HG02870 (cell line): ENCODE measurements around the gene GRAMD4.

Experiments
- ATAC-seq: cut with Tn5 transposase; IDR thresholded peaks from one replicate; pipeline ENCODE4 v1.9.1; 2021; ENCODE audit warnings: mild to moderate bottlenecking, moderate library complexity; ENCODE audit not compliant: unreplicated experiment

The GRAMD4 gene

DNA sequence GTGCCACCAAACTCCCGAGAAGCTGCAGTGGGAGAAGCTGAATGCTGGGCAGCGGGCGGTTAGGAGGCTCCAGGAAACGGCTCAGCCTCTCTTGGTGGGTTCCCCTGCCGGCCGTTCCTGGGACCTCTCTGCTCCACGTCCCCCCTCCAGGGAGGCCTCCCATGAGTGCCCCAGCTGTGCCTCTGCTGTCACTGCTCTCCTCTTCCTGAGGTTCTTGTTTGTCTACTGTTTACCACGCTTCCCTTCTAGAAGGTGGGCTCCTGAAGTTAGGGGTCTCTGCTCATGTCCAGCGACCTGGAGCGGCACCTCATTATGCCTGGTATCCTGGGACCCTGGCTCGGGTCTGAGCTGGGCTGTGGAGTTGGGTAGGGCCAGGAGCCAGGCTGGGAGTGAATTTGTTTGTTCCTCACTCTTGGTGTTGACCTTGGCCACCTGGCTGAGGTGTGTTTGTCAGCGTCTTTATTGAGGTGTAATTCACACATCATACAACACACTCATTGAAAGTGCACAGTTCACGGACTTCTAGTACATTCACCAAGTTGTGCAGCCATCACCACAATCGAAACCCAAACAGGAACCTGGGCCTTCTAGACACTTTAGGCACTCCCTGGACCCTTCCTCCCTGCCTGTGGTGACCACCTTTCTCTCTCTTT, 37.8 kb upstream of the GRAMD4 start:
- no peak for ATAC-seq

GRCh38 chr22:46583571-46583970, 36.6 kb upstream of the GRAMD4 start:
- no peak for ATAC-seq

- no peak for ATAC-seq
These were observed 35.9 kb upstream of the GRAMD4 start for GRCh38 chr22:46584081-46584921.

- ATAC-seq: no peak
These were observed 34.7 kb upstream of the GRAMD4 start for GRCh38 chr22:46585340-46586122.

DNA sequence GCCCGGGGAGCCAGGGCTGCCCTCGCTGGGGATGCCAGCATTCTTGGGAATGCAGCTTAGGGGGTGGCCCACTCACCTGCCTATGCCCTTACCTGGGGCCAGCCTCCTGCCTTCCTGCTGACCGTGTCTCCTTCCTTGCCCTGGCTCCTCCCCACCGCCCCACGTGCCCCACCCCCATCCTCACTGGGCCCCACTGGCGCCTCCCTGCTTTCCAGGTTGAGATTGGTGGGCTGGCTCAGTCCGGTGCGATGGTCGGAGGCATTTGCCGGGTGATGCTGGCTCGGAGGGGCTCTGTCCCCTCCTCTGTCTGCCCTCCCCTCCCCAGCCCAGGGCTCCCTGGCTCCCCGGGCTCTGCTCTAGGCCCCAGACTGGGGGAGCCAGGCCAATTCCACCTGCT, 34.1 kb upstream of the GRAMD4 start:
- ATAC-seq: no peak

- no peak for ATAC-seq
These were observed 33.6 kb upstream of the GRAMD4 start for GRCh38 chr22:46586531-46587011.

DNA sequence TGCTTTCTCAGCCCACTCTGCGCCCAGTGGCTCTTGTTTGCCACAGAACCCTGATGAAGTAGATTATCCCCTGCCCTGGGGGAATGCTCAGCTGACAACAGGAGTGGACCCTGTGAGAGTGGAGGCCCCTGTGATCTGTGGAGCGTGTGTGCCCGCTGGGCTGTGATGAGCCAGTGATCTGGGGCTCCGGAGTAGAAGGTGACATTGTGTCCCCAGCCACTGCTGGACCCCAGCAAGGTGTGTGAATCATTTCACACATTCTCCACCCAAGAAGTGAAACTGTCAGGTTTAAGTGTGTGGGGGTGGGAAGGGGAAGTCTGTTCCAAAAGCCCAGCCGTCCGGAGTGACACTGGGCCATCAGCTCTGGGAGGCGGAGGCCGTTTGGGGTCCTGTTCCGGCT, 33.1 kb upstream of the GRAMD4 start:
- ATAC-seq: no peak

- ATAC-seq: no peak
These were observed 32.5 kb upstream of the GRAMD4 start for GRCh38 chr22:46587492-46588278.

GRCh38 chr22:46588279-46589140, 31.7 kb upstream of the GRAMD4 start:
- no peak for ATAC-seq

- ATAC-seq: no peak
These were observed 30.9 kb upstream of the GRAMD4 start for GRCh38 chr22:46589141-46589748.

DNA sequence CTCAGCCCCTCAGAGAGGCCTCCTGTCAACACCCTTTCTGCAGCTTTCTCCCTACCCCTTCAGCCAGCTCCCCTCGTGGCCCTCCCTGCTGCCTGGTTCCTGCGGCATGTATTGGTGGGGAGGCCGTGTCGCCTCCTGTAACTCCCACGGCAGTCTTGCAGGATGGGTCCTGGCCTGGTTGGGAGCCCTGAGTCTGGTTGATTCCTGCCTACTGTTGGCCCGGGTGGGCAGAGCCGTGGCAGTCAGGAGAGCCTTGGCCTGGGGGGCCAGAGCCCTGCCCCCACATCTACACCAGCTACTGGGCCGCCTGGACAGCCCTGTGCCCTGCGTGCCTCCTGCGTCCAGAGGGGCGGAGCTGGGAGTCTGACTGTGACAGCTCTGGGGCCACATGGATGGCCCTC, 30.3 kb upstream of the GRAMD4 start:
- no peak for ATAC-seq

GRCh38 chr22:46590334-46590733, 29.9 kb upstream of the GRAMD4 start:
- ATAC-seq: no peak

- no peak for ATAC-seq
These were observed 28.3 kb upstream of the GRAMD4 start for GRCh38 chr22:46591930-46592329.

GRCh38 chr22:46592390-46592872, 27.8 kb upstream of the GRAMD4 start:
- peak; percentile 47 for ATAC-seq

DNA sequence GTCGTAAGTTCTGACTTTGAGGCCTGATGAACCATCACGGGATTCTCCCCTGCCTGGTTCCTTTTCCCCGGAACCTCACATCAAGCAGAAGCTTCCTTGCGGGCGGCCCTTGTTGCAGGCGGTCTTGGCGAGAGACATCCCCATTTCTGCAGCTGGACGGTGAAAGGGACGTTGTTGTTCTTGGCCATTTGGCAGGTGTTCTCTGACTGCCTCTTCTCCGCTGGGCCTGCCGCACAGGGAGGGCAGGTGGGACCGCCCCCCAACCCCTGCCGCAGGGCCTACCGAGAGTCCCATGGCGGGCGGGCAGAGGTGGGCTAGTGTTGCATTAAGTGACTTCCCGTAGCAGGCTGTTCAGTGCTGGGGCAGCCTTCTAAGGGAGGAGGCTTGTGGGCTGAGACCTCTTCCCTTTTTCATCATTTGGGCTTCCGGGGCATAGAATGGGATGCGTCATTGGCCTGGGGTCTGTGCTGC, 26.9 kb upstream of the GRAMD4 start:
- ATAC-seq: no peak

- ATAC-seq: no peak
These were observed 25.9 kb upstream of the GRAMD4 start for GRCh38 chr22:46593996-46594946.

DNA sequence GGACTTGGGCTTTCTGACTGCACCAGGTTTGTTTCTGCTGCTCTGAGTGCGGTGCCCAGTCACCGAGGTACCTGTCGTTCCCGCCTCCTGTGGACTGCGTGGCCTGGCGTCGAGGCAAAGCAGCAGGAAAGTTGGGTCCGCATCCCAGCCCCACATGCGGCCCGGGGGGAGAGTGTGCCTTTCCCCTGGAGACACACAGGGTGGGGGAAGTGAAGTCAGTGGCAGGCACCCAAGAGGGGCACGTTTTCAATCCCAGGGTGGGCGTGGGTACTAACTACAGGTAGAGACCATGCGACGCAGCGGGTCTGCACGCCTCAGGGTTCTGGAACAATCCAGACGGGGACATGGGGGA, 25.3 kb upstream of the GRAMD4 start:
- no peak for ATAC-seq

DNA sequence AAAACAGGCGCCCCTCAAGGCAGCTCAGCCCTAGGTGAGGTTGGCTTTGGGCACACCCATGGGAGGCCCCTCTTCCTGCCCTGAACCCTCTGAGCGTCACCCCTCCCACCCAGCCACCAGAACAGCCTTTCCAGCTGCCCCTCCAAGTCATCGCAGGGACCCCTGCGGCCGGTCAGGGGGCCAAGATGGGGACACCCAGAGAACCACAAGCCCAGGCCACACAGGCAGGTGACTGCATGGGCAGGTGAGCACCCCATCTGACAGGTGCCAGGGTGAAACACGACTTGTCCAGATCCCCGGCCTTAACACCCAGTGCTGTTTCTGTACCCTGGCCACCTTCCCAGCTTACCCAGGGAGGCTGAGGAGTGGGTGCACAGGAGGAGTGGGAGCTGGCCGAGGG, 24.6 kb upstream of the GRAMD4 start:
- ATAC-seq: no peak
